Measurements from ENCODE around the gene NRIP1.

DNA sequence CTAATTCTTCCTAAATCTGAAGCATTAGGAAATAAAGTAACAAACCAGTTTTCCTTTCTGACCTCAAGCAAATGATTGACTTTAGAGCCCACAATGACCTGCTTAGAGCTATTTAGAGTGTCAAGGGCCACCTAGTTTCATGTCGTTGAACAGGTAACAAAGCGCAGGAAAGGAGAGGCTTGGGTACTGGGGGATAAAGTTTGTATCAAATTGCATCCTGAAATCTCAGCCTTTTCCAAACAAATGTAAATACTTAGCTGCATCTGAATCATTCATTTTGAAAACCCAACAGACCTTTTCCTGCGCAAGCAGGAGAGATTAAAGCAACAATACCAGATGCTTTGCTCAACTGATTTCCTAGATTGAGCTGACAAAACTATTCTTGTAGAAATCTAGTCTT, 121.2 kb downstream of the NRIP1 start:
- TF ChIP-seq, protein P1, sequence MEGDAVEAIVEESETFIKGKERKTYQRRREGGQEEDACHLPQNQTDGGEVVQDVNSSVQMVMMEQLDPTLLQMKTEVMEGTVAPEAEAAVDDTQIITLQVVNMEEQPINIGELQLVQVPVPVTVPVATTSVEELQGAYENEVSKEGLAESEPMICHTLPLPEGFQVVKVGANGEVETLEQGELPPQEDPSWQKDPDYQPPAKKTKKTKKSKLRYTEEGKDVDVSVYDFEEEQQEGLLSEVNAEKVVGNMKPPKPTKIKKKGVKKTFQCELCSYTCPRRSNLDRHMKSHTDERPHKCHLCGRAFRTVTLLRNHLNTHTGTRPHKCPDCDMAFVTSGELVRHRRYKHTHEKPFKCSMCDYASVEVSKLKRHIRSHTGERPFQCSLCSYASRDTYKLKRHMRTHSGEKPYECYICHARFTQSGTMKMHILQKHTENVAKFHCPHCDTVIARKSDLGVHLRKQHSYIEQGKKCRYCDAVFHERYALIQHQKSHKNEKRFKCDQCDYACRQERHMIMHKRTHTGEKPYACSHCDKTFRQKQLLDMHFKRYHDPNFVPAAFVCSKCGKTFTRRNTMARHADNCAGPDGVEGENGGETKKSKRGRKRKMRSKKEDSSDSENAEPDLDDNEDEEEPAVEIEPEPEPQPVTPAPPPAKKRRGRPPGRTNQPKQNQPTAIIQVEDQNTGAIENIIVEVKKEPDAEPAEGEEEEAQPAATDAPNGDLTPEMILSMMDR (conservative IDR thresholded peaks at IDR 0.05 in 1 of 2, IDR thresholded peaks at IDR 0.05 in 1 of 2; ENCODE audit: extremely low read depth in 1 of 2, insufficient read depth in 1 of 2, low read depth in 1 of 2, low read length in 2 of 2), result no peak
- TF ChIP-seq EZH2 (IDR thresholded peaks at IDR 0.05; ENCODE audit: borderline replicate concordance, low read length), result no peak
